HepG2 (cell line): ENCODE results near the gene LIME1. TPM values are rescaled to one million over a fixed set of nuclear protein-coding genes. Genes with fewer than 3 reads are reported as not detected.

ENCODE experiments used
- ARNTL ChIP-seq: sonication (generic); formaldehyde crosslinking; IDR thresholded peaks from 2 replicates; pipeline ENCODE4 v1.4.0; 2020; ENCODE audit warnings: mild to moderate bottlenecking, missing genetic modification reagents
- FOXC1 ChIP-seq: sonication (generic); formaldehyde crosslinking; IDR thresholded peaks from 2 replicates; pipeline ENCODE4 v1.8.0; 2022; ENCODE audit warnings: mild to moderate bottlenecking, missing genetic modification reagents, borderline replicate concordance
- HDAC1 ChIP-seq: sonication (generic); formaldehyde crosslinking; IDR thresholded peaks from 2 replicates; pipeline ENCODE4 v1.5.1; 2020; ENCODE audit warnings: mild to moderate bottlenecking, missing genetic modification reagents
- MYC ChIP-seq: sonication (generic); formaldehyde crosslinking; IDR thresholded peaks from 2 replicates; pipeline ENCODE4 v1.9.0; 2021; ENCODE audit warnings: missing genetic modification reagents, borderline replicate concordance
- NONO ChIP-seq, 2 experiments: fragments of 450-650 bp in 1 of 2; sonication (generic) in 1 of 2; formaldehyde crosslinking in 1 of 2; IDR thresholded peaks in 1 of 2; conservative IDR thresholded peaks in 1 of 2; 2 replicates each; pipeline versions ENCODE4 v1.6.1 to v1.8.0; 2017 to 2022; ENCODE audit warnings: mild to moderate bottlenecking in 1 of 2, missing genetic modification reagents in 1 of 2, moderate library complexity in 1 of 2
- ONECUT2 ChIP-seq: sonication (generic); formaldehyde crosslinking; IDR thresholded peaks from 2 replicates; pipeline ENCODE4 v1.4.0; 2020; ENCODE audit warnings: missing genetic modification reagents
- POLR2G ChIP-seq: fragments of 200-400 bp; formaldehyde crosslinking; IDR thresholded peaks from 2 replicates; pipeline ENCODE4 v1.6.1; 2018; ENCODE audit warnings: mild to moderate bottlenecking, low read depth, low read length, moderate library complexity
- RBM39 ChIP-seq: fragments of 200-400 bp; formaldehyde crosslinking; IDR thresholded peaks from one replicate; pipeline ENCODE4 v1.6.1; 2018; ENCODE audit warnings: antibody characterized with exemption, mild to moderate bottlenecking, low read depth, low read length; ENCODE audit not compliant: poor library complexity, severe bottlenecking
- SNAI1 ChIP-seq: sonication (generic); formaldehyde crosslinking; IDR thresholded peaks from 2 replicates; pipeline ENCODE4 v1.5.0; 2020; ENCODE audit warnings: mild to moderate bottlenecking, missing genetic modification reagents, borderline replicate concordance
- SOX6 ChIP-seq, 2 experiments: fragments of 450-650 bp in 1 of 2; sonication (generic) in 1 of 2; formaldehyde crosslinking in 1 of 2; IDR thresholded peaks; 2 replicates each; pipeline versions ENCODE4 v1.4.0 to v1.6.1; 2017 to 2020; ENCODE audit warnings: antibody characterized with exemption in 1 of 2, mild to moderate bottlenecking in 1 of 2, missing genetic modification reagents in 1 of 2
- SP5 ChIP-seq: IDR thresholded peaks from 2 replicates; pipeline ENCODE4 v1.6.1; 2016; ENCODE audit warnings: low read depth, borderline replicate concordance
- SPEN ChIP-seq: sonication (generic); formaldehyde crosslinking; IDR thresholded peaks from 2 replicates; pipeline ENCODE4 v1.5.1; 2020; ENCODE audit warnings: low read depth, mild to moderate bottlenecking, missing genetic modification reagents
- SRSF1 ChIP-seq: fragments of 200-400 bp; formaldehyde crosslinking; optimal IDR thresholded peaks from 2 replicates; pipeline ENCODE3; 2017; ENCODE audit warnings: mild to moderate bottlenecking, low read depth, low read length, moderate library complexity
- ZMYM2 ChIP-seq: sonication (generic); formaldehyde crosslinking; IDR thresholded peaks from 2 replicates; pipeline ENCODE4 v1.8.0; 2022; ENCODE audit warnings: mild to moderate bottlenecking, missing genetic modification reagents
- ZNF235 ChIP-seq: sonication (generic); formaldehyde crosslinking; IDR thresholded peaks from 2 replicates; pipeline ENCODE4 v1.8.1; 2023; ENCODE audit warnings: mild to moderate bottlenecking, missing genetic modification reagents, borderline replicate concordance
- ZSCAN25 ChIP-seq: sonication (generic); formaldehyde crosslinking; IDR thresholded peaks from 2 replicates; pipeline ENCODE4 v1.8.0; 2022; ENCODE audit warnings: mild to moderate bottlenecking, missing genetic modification reagents
- polyA plus RNA-seq, 8 experiments: library from polyadenylated mRNA; depleted of rRNA in 3 of 8; stranded (reverse) in 7 of 8; unstranded in 1 of 8; fragments of >200 nt; fragmentation: Illumina TruSeq in 4 of 8; extraction: Trizol in 4 of 8; gene quantifications; 2 replicates each; pipeline versions ENCODE4 v1.2.1 to v1.2.3, GENCODE V29; 2011 to 2016; ENCODE audit warnings: low read depth in 4 of 8, missing spikeins in 1 of 8, mixed read lengths in 1 of 8; ENCODE audit not compliant: insufficient read depth in 1 of 8
- total RNA-seq, 5 experiments: library from RNA; depleted of rRNA; stranded (reverse); fragments of >200 nt; fragmentation: Illumina TruSeq; extraction: Trizol; gene quantifications; 2 replicates each; pipeline ENCODE4 v1.2.3, GENCODE V29; 2016; ENCODE audit warnings: low read depth in 1 of 5
- TF ChIP-seq, protein P1 (sequence below): sonication (generic); formaldehyde crosslinking; IDR thresholded peaks from 2 replicates; pipeline ENCODE4 v1.4.0; 2020; ENCODE audit warnings: missing genetic modification reagents
- TF ChIP-seq, protein P2 (sequence below): sonication (generic); formaldehyde crosslinking; IDR thresholded peaks from 2 replicates; pipeline ENCODE4 v1.4.0; 2020; ENCODE audit warnings: mild to moderate bottlenecking, missing genetic modification reagents
- TF ChIP-seq, protein P3 (sequence below): sonication (generic); formaldehyde crosslinking; IDR thresholded peaks from 2 replicates; pipeline ENCODE4 v1.4.0; 2020; ENCODE audit warnings: missing genetic modification reagents

The LIME1 gene
- total and polyA plus RNA-seq, 2 of the 13 experiments (the other 11 are each of a cell fraction or from before 2014, with no cell fraction given) = 13.0 to 61.5 TPM

DNA sequence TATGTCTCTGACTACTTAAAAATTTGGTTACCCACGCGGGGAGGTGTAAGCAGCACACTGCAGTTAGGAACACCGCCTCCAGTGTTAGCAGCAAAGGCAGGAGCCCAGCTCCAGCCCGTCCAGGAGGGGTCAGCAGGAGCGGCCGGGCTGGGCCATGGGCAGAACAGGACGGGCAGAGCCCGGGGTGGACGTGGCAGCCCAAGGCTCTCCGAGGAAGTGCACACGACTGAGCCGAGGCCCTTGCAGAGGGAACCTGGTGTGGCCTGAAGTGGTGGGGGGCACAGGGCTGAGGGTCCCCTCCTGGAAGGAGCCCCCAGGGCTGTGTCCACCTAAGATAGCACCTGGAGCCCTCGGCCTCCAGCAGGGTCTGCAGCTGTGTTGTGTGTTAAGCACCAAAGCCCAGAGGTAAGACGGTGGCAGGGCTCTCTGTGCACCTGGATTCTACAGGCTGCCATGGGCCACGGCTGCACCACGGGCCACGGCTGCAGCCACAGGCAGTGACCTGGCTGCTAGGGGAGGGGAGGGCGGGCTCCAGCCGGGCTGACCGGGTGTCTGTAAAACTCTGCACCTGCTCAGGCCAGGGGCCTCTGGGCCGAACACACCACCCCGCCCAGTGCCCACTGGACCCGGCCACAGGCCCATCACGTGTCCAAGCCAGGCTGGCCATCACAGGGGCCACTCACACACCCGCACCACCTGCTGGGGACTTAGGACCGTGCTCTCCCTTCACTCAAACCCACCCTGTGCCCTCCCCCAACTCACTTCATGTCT, 9.7 kb downstream of the LIME1 start (continued):
- TF ChIP-seq ARNTL (CRISPR knock-in tag) (peak; percentile 75; the same call in 1 of the 2 replicates), NONO (IDR thresholded peaks at IDR 0.05) (no peak), NONO (CRISPR knock-in tag; conservative IDR thresholded peaks at IDR 0.05) (peak; percentile 56; the same call in 1 of the 2 replicates), SPEN (0 out of 2 replicates have a peak, but pooled peaks have one; percentile 50), ZMYM2 (CRISPR knock-in tag) (0 out of 2 replicates have a peak, but pooled peaks have one; percentile 31), FOXC1 (peak; percentile 76), SRSF1 (peak; percentile 20), MYC (CRISPR knock-in tag) (0 out of 2 replicates have a peak, but pooled peaks have one; percentile 11), SP5 (peak; percentile 35; the same call in 1 of the 2 replicates), HDAC1 (CRISPR knock-in tag) (peak; percentile 38; the same call in 1 of the 2 replicates), ONECUT2 (CRISPR knock-in tag) (no peak), POLR2G (peak; percentile 57; the same call in 1 of the 2 replicates), SOX6 (IDR thresholded peaks at IDR 0.05) (no peak), SOX6 (CRISPR knock-in tag; IDR thresholded peaks at IDR 0.05) (peak; percentile 19; the same call in 1 of the 2 replicates), ZSCAN25 (CRISPR knock-in tag) (0 out of 2 replicates have a peak, but pooled peaks have one; percentile 23), ZNF235 (peak; percentile 8; the same call in 1 of the 2 replicates), SNAI1 (CRISPR knock-in tag) (peak; percentile 79; the same call in 1 of the 2 replicates), RBM39 (peak; percentile 19)
- TF ChIP-seq, protein P1, sequence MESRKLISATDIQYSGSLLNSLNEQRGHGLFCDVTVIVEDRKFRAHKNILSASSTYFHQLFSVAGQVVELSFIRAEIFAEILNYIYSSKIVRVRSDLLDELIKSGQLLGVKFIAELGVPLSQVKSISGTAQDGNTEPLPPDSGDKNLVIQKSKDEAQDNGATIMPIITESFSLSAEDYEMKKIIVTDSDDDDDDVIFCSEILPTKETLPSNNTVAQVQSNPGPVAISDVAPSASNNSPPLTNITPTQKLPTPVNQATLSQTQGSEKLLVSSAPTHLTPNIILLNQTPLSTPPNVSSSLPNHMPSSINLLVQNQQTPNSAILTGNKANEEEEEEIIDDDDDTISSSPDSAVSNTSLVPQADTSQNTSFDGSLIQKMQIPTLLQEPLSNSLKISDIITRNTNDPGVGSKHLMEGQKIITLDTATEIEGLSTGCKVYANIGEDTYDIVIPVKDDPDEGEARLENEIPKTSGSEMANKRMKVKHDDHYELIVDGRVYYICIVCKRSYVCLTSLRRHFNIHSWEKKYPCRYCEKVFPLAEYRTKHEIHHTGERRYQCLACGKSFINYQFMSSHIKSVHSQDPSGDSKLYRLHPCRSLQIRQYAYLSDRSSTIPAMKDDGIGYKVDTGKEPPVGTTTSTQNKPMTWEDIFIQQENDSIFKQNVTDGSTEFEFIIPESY (CRISPR knock-in tag) = peak; percentile 85
- TF ChIP-seq, protein P2, sequence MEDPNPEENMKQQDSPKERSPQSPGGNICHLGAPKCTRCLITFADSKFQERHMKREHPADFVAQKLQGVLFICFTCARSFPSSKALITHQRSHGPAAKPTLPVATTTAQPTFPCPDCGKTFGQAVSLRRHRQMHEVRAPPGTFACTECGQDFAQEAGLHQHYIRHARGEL = peak; percentile 39; the same call in 1 of the 2 replicates
- TF ChIP-seq, protein P3, sequence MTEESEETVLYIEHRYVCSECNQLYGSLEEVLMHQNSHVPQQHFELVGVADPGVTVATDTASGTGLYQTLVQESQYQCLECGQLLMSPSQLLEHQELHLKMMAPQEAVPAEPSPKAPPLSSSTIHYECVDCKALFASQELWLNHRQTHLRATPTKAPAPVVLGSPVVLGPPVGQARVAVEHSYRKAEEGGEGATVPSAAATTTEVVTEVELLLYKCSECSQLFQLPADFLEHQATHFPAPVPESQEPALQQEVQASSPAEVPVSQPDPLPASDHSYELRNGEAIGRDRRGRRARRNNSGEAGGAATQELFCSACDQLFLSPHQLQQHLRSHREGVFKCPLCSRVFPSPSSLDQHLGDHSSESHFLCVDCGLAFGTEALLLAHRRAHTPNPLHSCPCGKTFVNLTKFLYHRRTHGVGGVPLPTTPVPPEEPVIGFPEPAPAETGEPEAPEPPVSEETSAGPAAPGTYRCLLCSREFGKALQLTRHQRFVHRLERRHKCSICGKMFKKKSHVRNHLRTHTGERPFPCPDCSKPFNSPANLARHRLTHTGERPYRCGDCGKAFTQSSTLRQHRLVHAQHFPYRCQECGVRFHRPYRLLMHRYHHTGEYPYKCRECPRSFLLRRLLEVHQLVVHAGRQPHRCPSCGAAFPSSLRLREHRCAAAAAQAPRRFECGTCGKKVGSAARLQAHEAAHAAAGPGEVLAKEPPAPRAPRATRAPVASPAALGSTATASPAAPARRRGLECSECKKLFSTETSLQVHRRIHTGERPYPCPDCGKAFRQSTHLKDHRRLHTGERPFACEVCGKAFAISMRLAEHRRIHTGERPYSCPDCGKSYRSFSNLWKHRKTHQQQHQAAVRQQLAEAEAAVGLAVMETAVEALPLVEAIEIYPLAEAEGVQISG (CRISPR knock-in tag) = peak; percentile 38
